GM21447 (cell line): ENCODE results near the gene EXOC2.
"Not testable (repeated sequence)": the region's sequence is repeated elsewhere in the genome, so short reads cannot be mapped to it uniquely, and the experiment has no call there.

Experiments used
- ATAC-seq: cut with Tn5 transposase; IDR thresholded peaks from one replicate; pipeline ENCODE4 v1.9.1; 2021; ENCODE audit not compliant: unreplicated experiment

Gene EXOC2

GRCh38 chr6:641225-641985 is 51.5 kb downstream of the EXOC2 start:
- ATAC-seq: no peak

- peak; percentile 92 for ATAC-seq
Observed at GRCh38 chr6:636488-636887, 56.5 kb downstream of the EXOC2 start.

GRCh38 chr6:635233-635632 is 57.7 kb downstream of the EXOC2 start:
- no peak for ATAC-seq

GRCh38 chr6:633611-634010 is 59.3 kb downstream of the EXOC2 start:
- no peak for ATAC-seq

- no peak for ATAC-seq
Observed at GRCh38 chr6:628766-629165, 64.2 kb downstream of the EXOC2 start.

GRCh38 chr6:626236-626635 is 66.7 kb downstream of the EXOC2 start:
- ATAC-seq: no peak

DNA sequence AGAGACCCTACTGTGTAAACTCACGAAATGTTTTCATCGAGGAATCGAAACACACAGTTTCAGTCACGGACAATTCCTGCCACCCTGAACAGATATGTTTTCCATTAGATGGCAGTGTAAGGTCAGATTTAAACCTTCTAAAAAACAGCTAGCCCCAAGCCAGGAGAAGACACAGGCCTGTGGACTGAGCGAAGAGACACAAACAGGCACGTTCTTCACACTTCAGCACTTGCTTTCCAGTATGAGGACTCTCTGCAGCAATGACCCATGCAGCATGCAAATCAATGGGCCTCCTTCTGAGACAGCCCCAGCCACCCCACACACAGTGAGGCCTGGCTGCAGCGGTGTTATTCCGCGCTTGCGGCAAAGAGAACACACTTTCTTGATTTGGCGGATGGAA is 68.0 kb downstream of the EXOC2 start:
- ATAC-seq: no peak

DNA sequence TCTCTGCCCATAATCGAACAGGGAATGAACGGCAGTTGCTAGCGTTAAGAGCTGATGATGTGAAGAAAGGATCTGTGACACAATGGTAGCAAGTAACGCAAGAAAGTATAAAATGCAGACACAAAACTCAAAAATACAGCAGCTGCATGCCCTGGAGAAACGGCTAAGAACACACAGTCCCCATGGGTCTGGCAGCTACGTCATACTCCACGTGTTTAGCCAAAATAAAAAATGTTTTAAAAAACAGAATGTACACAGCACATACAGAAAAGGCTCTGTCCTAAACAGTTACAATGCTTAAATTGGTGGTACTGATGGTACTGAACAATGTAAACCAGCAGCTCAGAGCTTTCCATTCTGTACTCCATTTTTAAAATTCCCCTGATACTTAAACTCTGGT is 70.5 kb downstream of the EXOC2 start:
- ATAC-seq: no peak

DNA sequence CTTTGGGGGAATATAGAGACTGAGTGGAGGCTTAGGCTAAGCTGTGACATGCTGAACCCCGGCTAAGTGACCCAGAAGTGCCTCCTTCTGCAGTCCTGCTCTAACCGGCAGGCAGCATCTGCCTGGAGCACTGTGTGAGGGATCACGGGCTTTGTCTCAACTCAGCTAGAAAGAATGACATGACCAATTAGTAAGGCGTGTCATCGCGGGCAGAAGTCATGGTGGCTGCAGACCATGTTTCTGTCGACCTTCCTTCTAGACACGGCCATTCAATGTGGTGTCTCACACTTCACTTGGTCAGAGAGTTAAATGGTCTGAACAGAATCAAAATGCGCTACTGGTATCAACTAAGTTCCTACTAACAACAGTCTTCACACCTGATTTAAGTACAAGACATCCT is 71.0 kb downstream of the EXOC2 start:
- no peak for ATAC-seq

GRCh38 chr6:620950-621349 is 72.0 kb downstream of the EXOC2 start:
- no peak for ATAC-seq

GRCh38 chr6:620166-620565 is 72.8 kb downstream of the EXOC2 start:
- no peak for ATAC-seq

DNA sequence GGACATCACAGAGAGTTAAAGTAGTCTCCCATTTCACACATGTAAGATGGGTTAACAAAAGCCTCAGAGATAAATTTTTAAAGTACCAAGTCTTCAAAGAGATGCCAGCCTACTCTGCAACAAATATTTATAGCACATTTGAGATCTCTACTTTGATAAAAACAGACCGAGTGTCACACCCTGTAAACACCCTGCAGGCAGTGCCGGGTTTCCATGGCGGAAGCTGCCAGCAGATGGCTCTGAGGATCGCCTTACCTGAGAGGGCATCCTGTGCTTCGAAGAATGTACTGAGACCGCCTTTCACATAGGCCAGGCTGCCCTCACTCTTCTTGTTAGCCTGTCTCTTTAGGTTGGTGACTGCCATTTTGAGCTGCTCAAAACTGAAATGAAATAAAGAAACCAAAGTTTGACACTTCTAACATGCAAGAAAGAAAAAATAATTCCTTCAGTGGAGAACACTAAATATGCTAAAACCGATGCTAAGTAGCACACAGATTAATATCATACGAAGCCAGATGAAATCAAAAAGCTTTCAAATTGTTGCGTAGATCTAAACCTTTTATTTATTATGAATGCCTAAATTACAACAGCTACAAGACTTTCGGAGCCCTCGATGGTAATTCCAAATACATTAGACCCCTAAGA is 75.4 kb downstream of the EXOC2 start:
- ATAC-seq: no peak

DNA sequence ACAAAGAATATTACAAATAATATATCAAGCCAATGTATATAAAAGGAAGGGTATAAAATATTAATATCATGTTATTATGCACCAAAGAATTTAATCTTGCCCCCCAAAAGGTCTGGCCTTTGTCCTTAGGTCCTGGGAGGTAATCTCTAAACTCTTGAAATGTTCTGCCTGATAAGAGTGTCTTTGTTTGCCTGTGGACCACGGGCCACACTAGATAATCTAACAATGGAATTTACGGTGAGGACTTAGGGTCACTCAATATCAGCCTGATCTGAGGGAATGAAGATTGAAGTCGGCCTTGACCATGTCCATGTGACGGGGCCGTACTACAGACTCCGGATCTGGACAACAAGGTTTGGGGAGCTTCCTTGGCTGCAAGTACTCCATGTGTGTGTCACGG is 79.0 kb downstream of the EXOC2 start:
- ATAC-seq: no peak

- ATAC-seq: no peak
Observed at GRCh38 chr6:611928-612327, 81.0 kb downstream of the EXOC2 start.

DNA sequence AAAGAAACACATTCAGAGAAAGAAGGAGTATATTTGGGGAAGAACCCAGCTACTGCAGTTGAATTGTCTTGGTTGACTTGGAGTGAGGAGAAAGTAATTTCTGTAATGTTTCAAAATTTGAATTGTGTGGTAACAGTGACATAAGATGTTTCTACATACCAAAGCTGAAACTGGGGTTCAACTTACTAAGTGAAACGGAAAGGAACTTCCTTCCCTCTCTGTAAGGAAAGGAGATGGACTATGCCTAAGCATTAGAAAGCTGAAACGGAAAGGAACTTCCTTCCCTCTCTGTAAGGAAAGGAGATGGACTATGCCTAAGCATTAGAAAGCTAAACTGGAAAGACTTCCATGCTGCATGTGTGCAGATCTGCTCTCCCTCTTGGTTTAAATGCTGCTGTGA is 82.1 kb downstream of the EXOC2 start:
- ATAC-seq: no peak

GRCh38 chr6:609905-610304 is 83.0 kb downstream of the EXOC2 start:
- no peak for ATAC-seq

DNA sequence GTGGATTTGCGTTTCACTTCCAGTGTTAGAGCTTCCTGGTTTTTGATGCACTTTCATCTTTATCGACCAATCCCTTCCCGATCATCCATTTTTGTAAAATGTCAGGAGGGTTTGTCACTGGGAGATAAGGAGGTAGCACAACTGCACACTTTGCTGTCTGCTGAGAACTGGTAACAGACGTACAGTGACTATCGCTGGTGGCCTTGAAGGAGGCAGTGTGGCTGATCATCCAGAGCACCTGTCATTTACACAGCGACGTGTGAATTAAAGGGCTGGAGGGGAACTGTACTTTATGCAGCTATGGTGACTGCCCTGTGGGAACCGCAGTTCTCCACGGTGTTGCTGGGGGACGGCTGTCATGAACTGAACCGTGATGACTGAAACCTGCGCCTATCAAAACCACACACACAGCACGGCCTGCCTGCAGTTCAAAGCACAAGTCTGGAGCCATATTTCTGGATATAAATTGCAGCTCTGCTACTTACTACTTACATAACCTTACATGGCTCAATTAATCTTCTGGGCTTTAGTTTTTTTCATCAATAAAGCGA is 86.0 kb downstream of the EXOC2 start:
- ATAC-seq: no peak

DNA sequence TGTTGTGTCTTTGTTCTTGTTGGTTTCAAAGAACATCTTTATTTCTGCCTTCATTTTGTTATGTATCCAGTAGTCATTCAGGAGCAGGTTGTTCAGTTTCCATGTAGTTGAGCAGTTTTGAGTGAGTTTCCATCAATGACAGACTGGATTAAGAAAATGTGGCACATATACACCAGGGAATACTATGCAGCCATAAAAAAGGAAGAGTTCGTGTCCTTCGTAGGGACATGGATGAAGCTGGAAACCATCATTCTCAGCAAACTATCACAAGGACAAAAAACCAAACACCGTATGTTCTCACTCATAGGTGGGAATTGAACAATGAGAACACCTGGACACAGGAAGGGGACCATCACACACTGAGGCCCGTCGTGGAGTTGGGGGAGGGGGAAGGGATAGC is 87.0 kb downstream of the EXOC2 start:
- ATAC-seq: not testable (repeated sequence)

GRCh38 chr6:604579-604978 is 88.4 kb downstream of the EXOC2 start:
- ATAC-seq: no peak

GRCh38 chr6:603265-603664 is 89.7 kb downstream of the EXOC2 start:
- ATAC-seq: no peak

- no peak for ATAC-seq
Observed at GRCh38 chr6:599576-600448, 93.1 kb downstream of the EXOC2 start.

- ATAC-seq: no peak
Observed at GRCh38 chr6:593907-594212, 99.1 kb downstream of the EXOC2 start.
